Measurements from ENCODE around the gene C20orf202.

- TF ChIP-seq, protein P1, sequence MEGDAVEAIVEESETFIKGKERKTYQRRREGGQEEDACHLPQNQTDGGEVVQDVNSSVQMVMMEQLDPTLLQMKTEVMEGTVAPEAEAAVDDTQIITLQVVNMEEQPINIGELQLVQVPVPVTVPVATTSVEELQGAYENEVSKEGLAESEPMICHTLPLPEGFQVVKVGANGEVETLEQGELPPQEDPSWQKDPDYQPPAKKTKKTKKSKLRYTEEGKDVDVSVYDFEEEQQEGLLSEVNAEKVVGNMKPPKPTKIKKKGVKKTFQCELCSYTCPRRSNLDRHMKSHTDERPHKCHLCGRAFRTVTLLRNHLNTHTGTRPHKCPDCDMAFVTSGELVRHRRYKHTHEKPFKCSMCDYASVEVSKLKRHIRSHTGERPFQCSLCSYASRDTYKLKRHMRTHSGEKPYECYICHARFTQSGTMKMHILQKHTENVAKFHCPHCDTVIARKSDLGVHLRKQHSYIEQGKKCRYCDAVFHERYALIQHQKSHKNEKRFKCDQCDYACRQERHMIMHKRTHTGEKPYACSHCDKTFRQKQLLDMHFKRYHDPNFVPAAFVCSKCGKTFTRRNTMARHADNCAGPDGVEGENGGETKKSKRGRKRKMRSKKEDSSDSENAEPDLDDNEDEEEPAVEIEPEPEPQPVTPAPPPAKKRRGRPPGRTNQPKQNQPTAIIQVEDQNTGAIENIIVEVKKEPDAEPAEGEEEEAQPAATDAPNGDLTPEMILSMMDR (IDR thresholded peaks at IDR 0.05; ENCODE audit: low read length): no peak
- no peak for TF ChIP-seq EZH2 (IDR thresholded peaks at IDR 0.05; ENCODE audit: borderline replicate concordance, low read length)
Observed at GRCh38 chr20:1154226-1154625, 49.0 kb upstream of the C20orf202 start.
